CD8-positive, alpha-beta memory T cell (primary cell): ENCODE results near the gene SRGAP2B. TPM values are rescaled to one million over a fixed set of nuclear protein-coding genes. Genes with fewer than 3 reads are reported as not detected.
"Not testable (repeated sequence)": the region's sequence is repeated elsewhere in the genome, so short reads cannot be mapped to it uniquely, and the experiment has no call there.

Experiments used
- CTCF ChIA-PET: fragments of 350-600 bp; sonication (Branson Sonifier 250); formaldehyde crosslinking; loops from one replicate; lab custom pipeline; 2021; ENCODE audit warnings: antibody characterized with exemption; lab: Charles Lee
- POLR2A ChIA-PET: fragments of 350-600 bp; sonication (Branson Sonifier 250); formaldehyde crosslinking; loops from one replicate; lab custom pipeline; 2021; ENCODE audit warnings: antibody characterized with exemption; lab: Charles Lee
- DNase-seq, 5 donors: peaks; one replicate each; pipeline versions ENCODE4 v3.0.0 to v3.0.0-alpha.2; 2020 to 2022; ENCODE audit warnings: mixed read lengths in 1 of 5
- H3K27ac ChIP-seq: one replicate; pipeline ENCODE4 v1.7.0; 2013; ENCODE audit warnings: low read depth, mild to moderate bottlenecking, low read length, moderate library complexity
- H3K27me3 ChIP-seq: 2 replicates; pipeline ENCODE4 v1.7.0; 2013; ENCODE audit warnings: low read length, mild to moderate bottlenecking; ENCODE audit not compliant: insufficient read depth, poor library complexity, severe bottlenecking
- H3K36me3 ChIP-seq: 2 replicates; pipeline ENCODE4 v1.7.0; 2013; ENCODE audit warnings: mild to moderate bottlenecking, low read length, moderate library complexity; ENCODE audit not compliant: insufficient read depth
- H3K4me1 ChIP-seq: 2 replicates; pipeline ENCODE4 v1.7.0; 2013; ENCODE audit warnings: mild to moderate bottlenecking, low read length, moderate library complexity; ENCODE audit not compliant: insufficient read depth
- H3K4me3 ChIP-seq: 2 replicates; pipeline ENCODE4 v1.7.0; 2013; ENCODE audit warnings: mild to moderate bottlenecking, low read length
- H3K9me3 ChIP-seq: 2 replicates; pipeline ENCODE4 v1.7.0; 2013; ENCODE audit warnings: mild to moderate bottlenecking, low read length
- H3K27ac Mint-ChIP-seq, 8 donors: one replicate each; pipeline ENCODE4 v1.8.0; 2020 to 2021; ENCODE audit warnings: mixed read lengths in 8 of 8, mild to moderate bottlenecking in 6 of 8, inconsistent platforms in 3 of 8, moderate library complexity in 3 of 8
- H3K27me3 Mint-ChIP-seq, 2 donors: one replicate each; pipeline ENCODE4 v1.8.0; 2020 to 2021; ENCODE audit warnings: mixed read lengths in 2 of 2, mild to moderate bottlenecking in 1 of 2, moderate library complexity in 1 of 2
- H3K36me3 Mint-ChIP-seq, 3 donors: one replicate each; pipeline ENCODE4 v1.8.0; 2020 to 2021; ENCODE audit warnings: mixed read lengths in 3 of 3, inconsistent platforms in 1 of 3, mild to moderate bottlenecking in 1 of 3
- H3K4me1 Mint-ChIP-seq, 3 donors: one replicate each; pipeline ENCODE4 v1.8.0; 2020 to 2021; ENCODE audit warnings: mixed read lengths in 3 of 3, inconsistent platforms in 1 of 3, mild to moderate bottlenecking in 1 of 3
- H3K4me3 Mint-ChIP-seq, 7 donors: one replicate each; pipeline ENCODE4 v1.8.0; 2020 to 2021; ENCODE audit warnings: mixed read lengths in 7 of 7, mild to moderate bottlenecking in 6 of 7, moderate library complexity in 4 of 7, inconsistent platforms in 2 of 7
- H3K9me3 Mint-ChIP-seq, 5 donors: one replicate each; pipeline ENCODE4 v1.8.0; 2020 to 2022; ENCODE audit warnings: mixed read lengths in 5 of 5, mild to moderate bottlenecking in 3 of 5, moderate library complexity in 2 of 5, inconsistent platforms in 1 of 5
- polyA plus RNA-seq: library from polyadenylated mRNA; unstranded; fragments of 300-500 nt; fragmentation: Illumina TruSeq; gene quantifications from one replicate; pipeline ENCODE4 v1.2.3, GENCODE V29; 2021
- total RNA-seq, 2 experiments: library from RNA; stranded (reverse); gene quantifications; one replicate each; pipeline ENCODE4 v1.2.3, GENCODE V29; 2021

SRGAP2B gene
- total and polyA plus RNA-seq, 3 experiments from 2014 or later = 1.6 to 18.6 (median 15.9) TPM

DNA sequence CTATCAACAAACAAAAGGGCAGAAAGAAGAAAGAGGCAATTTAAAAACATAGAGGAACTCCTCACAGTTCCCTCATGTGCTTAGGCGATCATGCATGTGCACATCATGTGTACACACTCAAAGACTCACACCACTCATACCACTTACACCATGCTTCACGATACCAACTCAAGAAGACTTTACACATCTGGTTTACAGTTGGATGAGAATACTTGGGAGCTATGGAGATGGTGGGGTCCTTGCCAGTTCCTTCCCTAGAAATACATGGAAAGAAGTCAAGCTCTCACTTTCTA, 96.2 kb downstream of the SRGAP2B start:
- H3K27me3 ChIP-seq, H3K27ac Mint-ChIP-seq, CTCF ChIA-PET, H3K4me3 ChIP-seq, H3K27ac ChIP-seq, H3K9me3 Mint-ChIP-seq, H3K4me3 Mint-ChIP-seq, H3K27me3 Mint-ChIP-seq, H3K36me3 Mint-ChIP-seq, DNase-seq, H3K9me3 ChIP-seq, POLR2A ChIA-PET, H3K4me1 ChIP-seq, H3K4me1 Mint-ChIP-seq, H3K36me3 ChIP-seq: not testable (repeated sequence)

DNA sequence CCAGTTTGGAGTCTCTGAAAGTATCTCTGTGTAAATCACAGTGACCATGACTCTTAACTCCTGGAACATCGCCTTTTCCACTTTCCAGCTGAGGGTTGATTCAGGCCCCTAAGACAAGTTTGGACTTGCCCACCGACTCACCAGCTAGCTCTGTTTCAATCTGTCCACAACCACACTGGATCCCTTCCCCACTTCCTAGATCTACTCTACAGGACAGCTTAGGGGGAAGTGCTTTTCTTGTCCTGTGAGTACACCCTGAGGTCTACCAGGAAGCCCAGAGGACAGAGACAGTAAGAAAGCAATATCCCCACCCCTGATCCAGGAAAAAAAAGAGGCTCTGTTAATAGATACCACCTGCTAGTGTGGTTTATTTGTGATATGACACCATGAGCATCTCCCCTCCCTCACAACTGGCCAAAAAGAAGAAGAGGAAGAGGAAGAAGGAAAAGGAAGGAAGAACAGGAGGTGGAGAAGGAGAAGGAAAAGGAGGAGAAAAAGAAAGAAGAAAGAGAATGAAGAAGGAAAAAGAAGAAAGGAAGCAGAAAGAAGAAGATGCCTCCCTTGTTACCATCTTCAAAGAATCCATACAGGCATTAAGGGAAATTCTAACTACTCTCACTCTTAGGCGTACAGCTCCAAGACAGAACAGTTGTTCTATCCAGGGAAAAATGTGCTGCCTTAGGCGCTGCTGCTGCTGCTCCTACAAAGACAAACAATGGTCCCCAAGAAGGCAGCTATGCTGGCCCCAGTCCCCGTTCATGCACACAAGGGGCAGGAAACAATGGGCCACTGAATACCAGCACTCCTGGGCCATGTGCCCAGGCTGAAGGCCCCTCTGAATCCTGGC, 96.8 kb downstream of the SRGAP2B start:
- H3K27ac Mint-ChIP-seq, H3K36me3 ChIP-seq, H3K4me1 Mint-ChIP-seq: not testable (repeated sequence)

DNA sequence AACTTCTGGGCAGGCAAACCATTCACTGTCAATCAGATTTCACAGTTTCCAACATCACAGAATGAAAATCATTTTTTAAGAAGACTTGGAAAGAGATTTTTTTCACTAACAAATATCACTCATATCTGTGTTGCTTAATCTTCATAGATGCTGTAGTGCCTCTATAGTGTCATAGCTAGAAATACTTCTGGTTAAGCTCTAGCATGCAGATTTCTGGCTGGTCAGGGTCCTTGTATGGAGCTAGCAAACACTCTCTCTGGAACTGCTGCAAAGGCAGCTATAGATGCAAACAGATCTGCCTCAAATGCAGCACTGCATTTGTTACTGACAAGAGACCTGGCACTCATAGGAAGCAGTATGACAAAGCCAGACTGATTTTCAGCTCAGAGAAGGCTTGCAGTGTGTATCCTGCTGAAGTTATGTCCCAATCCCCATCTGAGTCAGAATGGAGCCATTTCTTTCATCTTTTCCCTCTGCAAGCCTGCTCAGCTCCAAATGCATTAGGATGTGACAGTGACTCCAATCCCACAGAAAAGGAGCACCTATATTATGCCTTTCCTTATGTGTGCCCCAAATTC, 99.2 kb downstream of the SRGAP2B start:
- H3K36me3 Mint-ChIP-seq, CTCF ChIA-PET: not testable (repeated sequence)

More for the DNA sequence above, 96.8 kb downstream of the SRGAP2B start:
- H3K4me1 ChIP-seq, POLR2A ChIA-PET, H3K9me3 ChIP-seq, H3K4me3 Mint-ChIP-seq, H3K27me3 ChIP-seq, H3K27me3 Mint-ChIP-seq, CTCF ChIA-PET, H3K27ac ChIP-seq, DNase-seq, H3K4me3 ChIP-seq, H3K36me3 Mint-ChIP-seq, H3K9me3 Mint-ChIP-seq: not testable (repeated sequence)

DNA sequence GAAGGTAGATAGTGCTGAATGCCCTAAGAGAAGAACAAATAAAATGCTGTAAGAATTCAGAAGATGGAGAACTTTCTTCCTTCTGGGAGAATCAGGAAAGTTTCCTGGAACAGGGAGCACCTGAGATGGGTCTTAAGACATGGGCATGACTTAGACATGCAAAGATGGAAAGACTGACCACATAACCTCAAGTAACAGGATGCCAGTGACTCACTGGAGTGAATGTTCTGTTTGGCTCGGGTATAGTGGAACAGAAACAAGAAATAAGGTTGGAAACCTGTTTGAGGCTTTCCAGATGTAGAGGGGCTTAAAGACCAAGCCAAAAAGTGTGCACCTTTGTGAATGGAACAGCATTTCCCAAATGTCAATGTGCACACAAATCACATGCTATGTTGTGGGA, 102.2 kb downstream of the SRGAP2B start:
- H3K4me3 ChIP-seq, H3K9me3 Mint-ChIP-seq, DNase-seq, H3K9me3 ChIP-seq, H3K27ac ChIP-seq, H3K36me3 Mint-ChIP-seq, H3K4me3 Mint-ChIP-seq, H3K4me1 ChIP-seq, POLR2A ChIA-PET, H3K27ac Mint-ChIP-seq, H3K27me3 ChIP-seq, H3K36me3 ChIP-seq, H3K4me1 Mint-ChIP-seq, CTCF ChIA-PET, H3K27me3 Mint-ChIP-seq: not testable (repeated sequence)

More for the DNA sequence above, 99.2 kb downstream of the SRGAP2B start:
- H3K36me3 ChIP-seq, H3K27me3 Mint-ChIP-seq, H3K4me1 ChIP-seq, POLR2A ChIA-PET, H3K9me3 Mint-ChIP-seq, H3K4me3 ChIP-seq, H3K9me3 ChIP-seq, H3K27ac ChIP-seq, H3K4me3 Mint-ChIP-seq, DNase-seq, H3K27me3 ChIP-seq, H3K4me1 Mint-ChIP-seq: not testable (repeated sequence)
- H3K27ac Mint-ChIP-seq = peak overlapping the region in 1 of 8 donors; percentile 29

DNA sequence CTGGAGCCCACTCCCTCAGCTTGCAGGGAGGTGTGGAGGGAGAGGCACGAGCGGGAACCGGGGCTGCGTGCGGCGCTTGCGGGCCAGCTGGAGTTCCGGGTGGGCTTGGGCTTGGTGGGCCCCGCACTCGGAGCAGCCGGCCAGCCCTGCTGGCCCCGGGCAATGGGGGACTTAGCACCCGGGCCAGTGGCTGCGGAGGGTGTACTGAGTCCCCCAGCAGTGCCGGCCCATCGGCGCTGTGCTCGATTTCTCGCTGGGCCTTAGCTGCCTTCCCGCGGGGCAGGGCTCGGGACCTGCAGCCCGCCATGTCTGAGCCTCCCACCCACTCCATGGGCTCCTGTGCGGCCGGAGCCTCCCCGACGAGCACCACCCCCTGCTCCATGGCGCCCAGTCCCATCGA, 104.5 kb downstream of the SRGAP2B start:
- DNase-seq, H3K4me1 ChIP-seq, H3K9me3 ChIP-seq, H3K27ac ChIP-seq, H3K27ac Mint-ChIP-seq, H3K36me3 Mint-ChIP-seq, H3K4me3 Mint-ChIP-seq, H3K4me3 ChIP-seq, POLR2A ChIA-PET, H3K4me1 Mint-ChIP-seq, H3K27me3 ChIP-seq, H3K36me3 ChIP-seq, CTCF ChIA-PET, H3K27me3 Mint-ChIP-seq, H3K9me3 Mint-ChIP-seq: not testable (repeated sequence)

DNA sequence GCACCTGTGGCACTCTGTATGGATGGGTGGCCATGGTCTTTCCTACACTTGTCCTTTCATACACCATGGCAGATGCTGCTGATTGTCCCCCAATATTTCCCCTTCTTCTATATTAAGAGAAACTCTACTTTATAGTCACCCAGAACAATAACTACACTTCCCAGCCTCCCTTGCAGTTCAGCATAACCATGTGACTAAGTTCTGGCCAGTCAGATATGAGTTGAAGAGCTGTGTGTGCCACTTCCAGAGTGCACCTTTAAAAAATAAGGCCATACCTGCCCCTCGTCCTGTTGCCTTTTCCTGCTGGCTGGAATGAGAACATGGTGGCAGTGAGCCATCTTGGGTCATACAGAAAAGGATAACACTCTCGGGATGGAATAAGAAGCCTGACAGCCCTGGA, 108.0 kb downstream of the SRGAP2B start:
- H3K4me1 ChIP-seq, H3K9me3 ChIP-seq, H3K27me3 ChIP-seq, H3K36me3 Mint-ChIP-seq, H3K4me1 Mint-ChIP-seq, H3K4me3 ChIP-seq, DNase-seq, H3K9me3 Mint-ChIP-seq, H3K4me3 Mint-ChIP-seq, H3K27ac ChIP-seq, H3K27ac Mint-ChIP-seq, H3K36me3 ChIP-seq, H3K27me3 Mint-ChIP-seq, CTCF ChIA-PET, POLR2A ChIA-PET: not testable (repeated sequence)

DNA sequence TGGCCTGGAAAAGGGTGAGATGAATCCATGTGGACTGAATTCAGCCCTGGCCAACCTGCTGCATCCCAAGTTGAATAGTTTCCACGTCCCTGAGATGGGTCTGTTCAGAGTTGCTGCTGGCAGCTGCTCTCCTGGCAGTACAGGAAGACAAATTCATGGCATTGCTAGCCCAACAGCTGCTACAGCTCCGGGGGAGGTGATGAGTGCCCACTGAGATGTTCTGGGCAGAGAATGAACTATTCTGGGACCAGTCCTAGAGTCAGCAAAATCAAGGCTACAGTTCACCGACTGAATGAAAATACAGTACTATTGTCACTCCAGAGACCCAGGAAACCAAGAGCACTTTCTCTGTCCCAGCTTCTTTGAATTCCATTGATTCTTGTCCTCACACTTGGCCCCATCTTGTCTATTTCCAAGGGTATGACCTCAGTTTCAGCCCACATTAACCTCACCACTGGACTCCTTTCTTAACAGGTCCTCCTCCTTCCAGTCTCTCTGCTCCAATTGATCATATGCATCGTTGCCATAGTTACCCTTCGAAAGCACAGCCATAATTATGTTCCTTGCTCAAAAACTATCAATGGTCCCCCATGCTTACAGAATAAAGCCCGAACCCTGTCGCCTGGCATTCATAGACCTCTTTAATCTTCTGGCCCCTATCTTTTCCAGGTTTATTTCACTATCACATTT, 108.8 kb downstream of the SRGAP2B start:
- H3K36me3 ChIP-seq, H3K27me3 Mint-ChIP-seq, H3K4me3 Mint-ChIP-seq, H3K9me3 ChIP-seq, H3K27ac Mint-ChIP-seq, POLR2A ChIA-PET, H3K4me3 ChIP-seq, H3K27ac ChIP-seq, H3K4me1 Mint-ChIP-seq, H3K4me1 ChIP-seq, H3K36me3 Mint-ChIP-seq, H3K27me3 ChIP-seq, CTCF ChIA-PET, H3K9me3 Mint-ChIP-seq, DNase-seq: not testable (repeated sequence)

DNA sequence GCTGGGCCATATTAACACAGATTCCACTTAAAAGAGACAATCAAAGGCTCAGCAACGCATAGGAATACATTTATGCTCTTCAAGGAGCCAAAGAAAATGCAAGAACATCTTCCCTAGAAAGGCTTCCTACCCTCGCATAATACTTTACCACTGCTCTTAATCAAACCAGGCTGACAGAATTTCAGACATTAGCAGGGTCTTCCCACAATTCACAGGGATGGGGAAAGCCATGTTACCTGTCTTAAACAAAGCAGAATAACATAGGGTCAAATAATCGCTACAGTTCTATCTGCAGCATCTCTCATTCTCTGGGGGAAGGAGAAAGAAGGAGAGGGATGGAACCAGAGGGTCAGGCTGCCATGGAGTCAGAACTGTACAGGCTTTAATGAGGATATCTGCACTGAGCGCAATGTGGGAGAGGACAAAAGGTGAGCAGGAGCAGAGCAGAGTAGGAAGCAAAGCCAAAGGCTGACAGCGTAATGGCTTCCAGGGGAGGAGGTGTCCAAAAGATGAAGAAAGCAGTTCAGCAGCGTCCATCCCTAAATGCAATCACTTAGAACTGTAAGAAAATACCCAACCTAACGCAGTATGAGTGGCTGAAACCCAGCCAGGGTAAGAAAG, 109.5 kb downstream of the SRGAP2B start:
- H3K36me3 Mint-ChIP-seq, H3K36me3 ChIP-seq, H3K4me1 ChIP-seq, H3K4me3 Mint-ChIP-seq, H3K27me3 Mint-ChIP-seq, POLR2A ChIA-PET, H3K9me3 Mint-ChIP-seq, H3K27ac ChIP-seq, DNase-seq, H3K9me3 ChIP-seq, H3K4me1 Mint-ChIP-seq, CTCF ChIA-PET, H3K27ac Mint-ChIP-seq, H3K4me3 ChIP-seq, H3K27me3 ChIP-seq: not testable (repeated sequence)
